ENCODE measurements around the gene MRPL52.
A peak's percentile ranks its signal among the peaks of the same experiment; 100 is the strongest.
"Not testable (repeated sequence)": the region's sequence is repeated elsewhere in the genome, so short reads cannot be mapped to it uniquely, and the experiment has no call there.

MRPL52 gene

DNA sequence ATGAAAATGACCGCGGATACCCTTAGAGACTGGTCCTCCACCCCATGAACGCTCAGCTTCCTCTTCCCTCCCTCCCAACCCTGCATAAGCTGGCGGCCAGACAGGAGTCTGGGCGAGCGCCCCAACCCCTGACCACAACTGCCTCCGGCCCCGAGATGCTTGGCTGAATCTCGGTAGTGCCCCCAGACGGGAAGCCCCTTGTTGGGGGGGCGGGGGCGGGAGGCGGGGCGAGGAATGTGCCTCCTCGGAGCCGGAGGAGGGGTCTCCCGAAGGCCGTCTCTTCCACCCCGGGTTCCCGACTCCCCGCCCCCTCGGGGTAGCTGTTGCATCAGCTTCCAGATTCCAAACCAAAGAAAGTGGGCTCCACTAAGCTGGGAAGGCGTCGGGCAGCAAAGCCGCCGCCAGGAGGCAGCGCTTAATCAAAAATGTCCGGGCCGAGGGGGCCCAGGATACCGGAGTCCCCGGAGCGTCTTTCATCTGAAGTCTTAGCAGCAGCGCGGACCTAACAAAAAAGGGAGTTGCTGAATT, 7.1 kb upstream of the MRPL52 start:
- ATAC-seq (peak; percentile 90), DNase-seq (peak; percentile 70 to 73)
- peaks cover 45% of the 10 kb centered on the region for H3K4me1 Mint-ChIP-seq
- H3K27me3 Mint-ChIP-seq, result peaks cover 32% of the 10 kb centered on the region
- no peaks in the 10 kb centered on the region for H3K9me3 Mint-ChIP-seq
- peak overlapping the region; percentile 25 to 85 for H3K27ac Mint-ChIP-seq
- peak overlapping the region; percentile 74 to 83 for H3K4me3 Mint-ChIP-seq

DNA sequence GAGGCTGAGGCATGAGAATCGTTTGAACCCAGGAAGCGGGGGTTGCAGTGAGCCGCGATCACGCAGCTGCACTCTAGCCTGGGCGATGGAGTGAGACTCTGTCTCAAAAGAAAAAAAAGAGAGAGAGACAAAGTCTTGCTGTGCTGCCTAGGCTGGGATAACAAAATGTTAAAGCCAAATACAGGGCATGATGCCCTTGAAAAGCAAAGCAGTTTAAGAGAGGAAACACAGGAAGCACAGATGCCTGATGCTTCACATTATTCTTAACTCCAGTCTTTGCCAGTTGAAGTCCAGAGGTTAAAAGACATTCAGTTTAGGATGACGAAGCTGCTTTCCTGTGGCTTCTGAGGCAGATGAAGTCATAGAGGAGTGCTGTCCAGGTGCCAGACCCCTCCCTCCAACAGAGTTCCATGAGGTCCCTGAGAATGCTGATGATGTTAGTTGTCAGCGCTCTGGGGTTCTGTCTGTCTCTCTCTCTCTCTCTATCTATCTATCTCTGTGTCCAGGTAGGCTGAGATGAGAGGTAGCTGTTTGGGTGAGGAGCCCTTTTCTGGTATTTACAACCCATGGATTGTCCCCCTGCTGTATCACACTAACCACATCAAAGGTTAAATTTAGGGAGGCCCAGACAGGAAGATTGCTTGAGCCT, 4.9 kb upstream of the MRPL52 start:
- peak overlapping the region; percentile 81 to 88 for H3K27ac Mint-ChIP-seq
- peak overlapping the region; percentile 29 to 66 for H3K4me3 Mint-ChIP-seq
- peaks cover 41% of the 10 kb centered on the region for H3K4me1 Mint-ChIP-seq
- no peak for ATAC-seq
- no peaks in the 10 kb centered on the region for H3K9me3 Mint-ChIP-seq
- no peak for DNase-seq
- H3K27me3 Mint-ChIP-seq, result peaks cover 32% of the 10 kb centered on the region

DNA sequence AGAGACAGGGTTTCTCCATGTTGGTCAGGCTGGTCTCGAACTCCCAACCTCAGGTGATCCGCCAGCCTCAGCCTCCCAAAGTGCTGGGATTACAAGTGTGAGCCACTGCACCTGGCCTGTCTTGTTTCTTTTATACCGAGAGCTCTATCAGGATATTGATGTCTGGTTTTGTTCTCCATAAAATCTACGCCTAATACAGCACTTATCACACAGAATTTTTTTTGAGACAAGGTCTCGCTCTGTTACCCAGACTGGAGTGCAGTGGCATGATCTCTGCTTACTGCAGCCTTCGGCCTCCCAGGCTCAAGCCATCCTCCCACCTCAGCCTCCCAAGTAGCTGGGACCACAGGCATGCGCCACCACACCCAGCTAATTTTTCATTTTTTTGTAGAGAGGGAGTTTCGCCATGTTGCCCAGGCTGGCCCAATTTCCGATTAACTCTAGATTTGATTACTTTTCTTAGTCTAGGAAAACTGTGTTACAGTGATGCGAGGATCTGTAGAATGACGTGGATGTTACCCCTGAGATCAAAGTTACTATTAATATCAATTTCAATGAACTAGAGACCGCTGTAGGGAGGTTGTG, 519 bp upstream of the MRPL52 start:
- not testable (repeated sequence) for H3K9me3 Mint-ChIP-seq, DNase-seq, ATAC-seq
- H3K27me3 Mint-ChIP-seq, result peaks cover 16% of the 10 kb centered on the region
- H3K27ac Mint-ChIP-seq, result peak overlapping the region; percentile 96 to 98
- H3K4me1 Mint-ChIP-seq, result peaks cover 45% of the 10 kb centered on the region
- H3K4me3 Mint-ChIP-seq, result peak overlapping the region; percentile 94

DNA sequence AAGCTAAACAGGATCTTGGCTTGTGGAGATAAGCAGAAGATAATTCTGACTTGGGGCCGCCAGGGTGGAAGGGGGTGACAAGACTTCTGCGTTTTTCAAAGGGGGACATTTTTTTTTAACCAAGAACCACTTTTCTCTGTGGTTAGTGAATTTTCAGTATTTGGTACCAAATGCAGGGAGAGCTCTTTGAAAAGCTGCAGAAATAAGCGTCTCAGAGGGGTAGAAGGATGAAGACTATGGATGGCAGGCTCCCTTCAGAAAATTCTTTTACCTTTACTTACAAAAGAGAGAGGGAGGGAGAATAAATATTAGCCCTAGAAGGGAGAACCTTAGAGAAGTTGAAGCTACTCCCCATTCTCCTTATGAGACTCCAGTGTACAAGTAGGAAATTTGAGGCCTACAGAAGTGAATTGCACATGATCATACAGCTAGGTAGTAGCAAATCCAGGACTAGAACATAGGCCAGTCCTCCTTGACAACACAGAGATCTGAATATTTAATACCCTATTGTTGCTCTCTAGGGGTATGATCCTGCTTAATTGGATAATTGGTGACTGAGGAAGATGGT, 840 bp downstream of the MRPL52 start:
- Mint-ChIP-seq H3K4me1 (peaks cover 32% of the 10 kb centered on the region), H3K27ac (peak overlapping the region; percentile 96 to 98), H3K4me3 (peak overlapping the region; percentile 94), H3K27me3 (peaks cover 14% of the 10 kb centered on the region), H3K9me3 (no peaks in the 10 kb centered on the region)
- no peak for DNase-seq
- ATAC-seq, result peak; percentile 29

DNA sequence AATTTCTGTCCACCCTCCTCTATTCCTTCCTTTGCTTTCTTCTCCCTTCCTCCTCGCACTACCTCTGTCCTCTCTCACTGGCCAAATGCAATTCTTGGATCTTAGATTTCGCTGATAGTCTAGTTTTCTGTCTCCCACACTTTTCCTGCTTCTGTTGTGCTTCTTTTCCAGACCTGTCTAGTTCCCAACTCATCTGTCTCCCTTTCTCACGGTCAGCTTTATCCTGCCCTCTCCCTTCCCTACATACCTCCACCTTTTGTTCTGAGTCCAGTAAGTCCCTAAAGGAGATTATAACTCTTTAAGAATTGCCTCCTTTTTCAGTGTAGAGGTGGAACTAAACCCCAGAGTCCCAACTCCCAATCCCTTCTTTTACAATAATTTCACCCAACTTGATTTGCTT, 5.8 kb downstream of the MRPL52 start:
- DNase-seq, result no peak
- Mint-ChIP-seq H3K27ac (no peak overlapping the region), H3K27me3 (peaks cover 36% of the 10 kb centered on the region), H3K4me3 (no peak overlapping the region), H3K4me1 (peaks cover 46% of the 10 kb centered on the region), H3K9me3 (no peaks in the 10 kb centered on the region)
- no peak for ATAC-seq

DNA sequence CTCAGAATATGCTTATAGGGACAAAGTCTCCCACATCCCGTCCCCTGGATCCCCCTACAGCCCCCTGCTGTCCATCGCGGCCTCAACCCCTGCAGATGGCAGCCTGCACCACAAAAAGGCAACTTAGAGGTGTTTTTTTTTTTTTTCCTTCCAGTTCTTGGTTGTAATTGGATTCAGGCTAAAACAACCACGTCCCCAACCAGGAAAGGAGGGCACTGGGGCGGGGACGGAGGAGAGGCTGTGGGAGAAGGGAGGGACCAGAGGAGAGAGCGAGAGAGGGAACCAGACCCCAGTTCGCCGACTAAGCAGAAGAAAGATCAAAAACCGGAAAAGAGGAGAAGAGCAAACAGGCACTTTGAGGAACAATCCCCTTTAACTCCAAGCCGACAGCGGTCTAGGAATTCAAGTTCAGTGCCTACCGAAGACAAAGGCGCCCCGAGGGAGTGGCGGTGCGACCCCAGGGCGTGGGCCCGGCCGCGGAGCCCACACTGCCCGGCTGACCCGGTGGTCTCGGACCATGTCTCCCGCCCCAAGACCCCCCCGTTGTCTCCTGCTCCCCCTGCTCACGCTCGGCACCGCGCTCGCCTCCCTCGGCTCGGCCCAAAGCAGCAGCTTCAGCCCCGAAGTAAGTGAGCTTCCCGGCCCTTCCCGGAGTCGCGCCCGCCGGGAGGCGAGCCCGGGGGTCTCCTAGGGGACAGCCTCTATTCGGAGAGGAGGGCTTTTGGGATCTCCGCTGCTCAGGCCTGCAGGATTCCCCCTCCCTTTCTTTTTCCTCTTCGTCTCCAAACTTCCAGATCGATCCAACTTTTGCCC, 6.8 kb downstream of the MRPL52 start, which contains the start of gene MMP14:
Gene MMP14 (plus strand): TSS at position 285 of the 813 bp plus-strand sequence. CDS start 233 bp downstream, at position 518.
- Mint-ChIP-seq H3K9me3 (no peaks in the 10 kb centered on the region), H3K4me1 (peaks cover 36% of the 10 kb centered on the region), H3K27ac (peak within 1 kb of the TSS; percentile 94 to 96), H3K4me3 (peak within 1 kb of the TSS; percentile 87 to 93), H3K27me3 (peaks cover 46% of the 10 kb centered on the region)
- no peak for ATAC-seq
- DNase-seq, result no peak

DNA sequence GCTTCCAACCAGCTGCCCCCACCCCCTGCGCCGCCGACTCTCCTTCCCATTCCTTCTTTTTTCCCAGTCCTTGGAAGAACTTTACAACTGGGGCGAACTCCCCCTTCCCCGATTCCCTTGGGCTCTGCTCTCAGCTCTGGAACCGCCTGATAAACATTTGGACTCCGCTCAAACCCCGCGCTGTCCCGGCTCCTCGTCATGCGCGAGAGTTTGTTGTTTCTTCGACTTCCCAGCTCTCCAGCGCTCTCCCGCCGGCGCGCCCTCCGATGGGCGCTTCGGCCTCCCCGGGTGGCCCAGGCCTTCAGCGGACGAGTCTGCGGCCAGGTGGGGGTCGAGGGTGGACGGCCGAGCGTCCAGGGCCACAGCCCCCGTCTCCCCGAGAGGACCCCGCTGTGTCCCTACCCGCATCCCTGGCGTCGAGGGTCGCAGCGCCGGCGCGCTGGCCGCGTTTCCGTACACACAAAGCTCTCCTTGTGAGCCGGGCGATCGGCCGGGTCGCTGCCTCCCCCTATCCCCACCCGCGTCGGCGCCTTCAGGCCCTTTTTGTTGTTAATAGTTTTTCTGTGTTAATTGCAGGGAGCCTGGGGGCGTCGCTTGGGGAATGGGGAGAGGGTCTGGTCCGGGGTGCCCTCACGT, 7.5 kb downstream of the MRPL52 start:
- H3K27me3 Mint-ChIP-seq, result peaks cover 46% of the 10 kb centered on the region
- ATAC-seq (peak; percentile 61), DNase-seq (peak in 1 of 2 donors; percentile 33)
- no peaks in the 10 kb centered on the region for H3K9me3 Mint-ChIP-seq
- peak overlapping the region; percentile 87 to 93 for H3K4me3 Mint-ChIP-seq
- peaks cover 33% of the 10 kb centered on the region for H3K4me1 Mint-ChIP-seq
- peak overlapping the region; percentile 94 to 96 for H3K27ac Mint-ChIP-seq

DNA sequence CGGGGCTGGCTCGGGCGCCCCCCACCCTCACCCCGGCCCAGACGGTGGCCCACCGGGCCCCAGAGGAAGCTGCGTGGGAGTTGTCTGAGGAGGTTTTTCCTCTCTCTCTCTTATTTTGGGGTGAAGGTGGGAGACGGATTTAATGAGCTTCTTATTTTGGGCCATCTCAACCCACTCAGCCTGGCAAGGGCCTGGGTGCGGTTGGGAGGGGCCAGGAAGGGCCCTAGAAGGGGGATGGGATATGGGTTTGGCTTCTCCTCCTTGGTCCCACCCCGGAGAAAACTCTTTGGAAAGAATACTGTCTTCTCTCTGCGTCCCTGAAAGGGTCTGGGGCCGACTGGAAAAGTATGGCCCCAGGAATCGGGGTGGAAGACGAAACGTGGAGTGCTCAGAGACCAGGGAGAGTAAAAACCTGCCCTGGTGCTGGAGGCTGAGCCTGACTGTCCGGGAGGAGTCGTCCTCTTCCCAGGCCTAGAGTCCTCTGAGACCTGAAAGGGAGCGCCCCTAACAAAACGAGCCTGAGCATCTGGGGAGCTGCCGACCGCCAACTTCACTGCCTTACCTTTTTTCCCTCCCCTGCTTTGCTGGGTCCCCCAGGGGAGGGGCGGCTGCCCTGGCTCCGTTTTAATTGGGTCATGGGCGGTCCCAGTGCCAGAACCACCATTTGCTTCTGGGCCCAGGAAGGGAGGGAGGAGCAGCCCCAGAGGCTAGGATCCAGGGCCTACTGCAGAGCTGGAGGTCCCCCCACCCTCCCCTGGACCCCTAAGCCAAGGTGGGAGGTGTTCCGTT, 8.3 kb downstream of the MRPL52 start:
- peak; percentile 57 for ATAC-seq
- Mint-ChIP-seq H3K4me1 (peaks cover 33% of the 10 kb centered on the region), H3K9me3 (no peaks in the 10 kb centered on the region), H3K4me3 (peak overlapping the region; percentile 87 to 93), H3K27ac (peak overlapping the region; percentile 16 to 65), H3K27me3 (peaks cover 46% of the 10 kb centered on the region)
- DNase-seq, result no peak

DNA sequence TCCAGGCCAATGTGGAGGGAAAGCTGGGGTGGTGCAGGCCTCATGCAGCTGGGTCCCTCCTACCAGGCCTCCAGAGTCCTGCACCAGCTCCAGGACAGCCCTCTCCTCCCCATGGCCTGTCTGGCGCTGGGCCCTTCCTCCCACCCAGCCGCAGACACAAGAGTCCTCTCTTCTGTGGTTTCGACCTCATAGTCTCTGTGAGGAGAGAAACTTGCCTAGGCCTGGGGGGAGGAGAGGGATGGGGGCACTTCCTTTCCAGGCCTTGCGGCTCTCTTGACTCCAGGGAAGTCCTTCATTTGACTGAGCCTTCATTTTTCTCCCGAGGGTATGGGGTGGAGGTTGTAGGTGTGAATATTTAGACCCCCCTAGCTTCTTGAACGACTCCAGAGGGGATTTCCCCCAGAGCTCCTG, 8.9 kb downstream of the MRPL52 start:
- H3K4me3 Mint-ChIP-seq, result peak overlapping the region in 1 of 2 donors; percentile 41
- H3K9me3 Mint-ChIP-seq, result no peaks in the 10 kb centered on the region
- peaks cover 46% of the 10 kb centered on the region for H3K27me3 Mint-ChIP-seq
- no peak overlapping the region for H3K27ac Mint-ChIP-seq
- H3K4me1 Mint-ChIP-seq, result peaks cover 33% of the 10 kb centered on the region
- DNase-seq, result no peak
- ATAC-seq, result no peak

DNA sequence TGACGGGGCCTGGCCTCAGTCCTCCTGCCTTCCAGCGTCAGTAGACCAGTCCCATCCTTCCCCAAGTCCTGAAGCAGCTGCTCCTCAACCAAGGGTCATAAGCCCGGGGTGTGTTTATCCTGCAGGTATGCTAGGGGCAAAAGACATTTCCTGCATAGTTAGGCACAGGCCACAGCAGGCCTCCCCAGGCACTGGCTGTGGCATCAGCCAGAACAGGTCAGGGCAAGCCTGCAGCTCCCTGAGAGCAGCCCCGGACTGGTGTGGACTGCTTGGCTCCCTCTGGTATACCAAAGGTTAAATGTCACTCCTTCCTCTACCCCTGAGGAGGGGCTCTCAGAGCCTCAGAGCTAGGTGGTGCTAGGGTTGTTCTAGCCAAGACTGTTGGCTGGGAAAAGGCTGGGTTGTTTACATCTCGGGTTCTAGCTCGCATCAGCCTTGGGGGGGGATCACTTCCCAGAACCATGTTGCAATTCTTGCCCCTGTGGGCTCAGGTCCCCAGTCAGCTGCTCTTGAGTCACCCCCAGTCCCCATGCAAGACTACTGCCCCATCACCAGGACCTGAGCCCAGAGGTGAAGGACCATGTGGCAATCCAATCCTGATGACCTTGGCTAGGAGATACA, 9.6 kb downstream of the MRPL52 start:
- H3K9me3 Mint-ChIP-seq, result no peaks in the 10 kb centered on the region
- ATAC-seq (no peak), DNase-seq (no peak)
- peaks cover 33% of the 10 kb centered on the region for H3K4me1 Mint-ChIP-seq
- no peak overlapping the region for H3K27ac Mint-ChIP-seq
- peaks cover 46% of the 10 kb centered on the region for H3K27me3 Mint-ChIP-seq
- peak overlapping the region in 1 of 2 donors; percentile 31 for H3K4me3 Mint-ChIP-seq

DNA sequence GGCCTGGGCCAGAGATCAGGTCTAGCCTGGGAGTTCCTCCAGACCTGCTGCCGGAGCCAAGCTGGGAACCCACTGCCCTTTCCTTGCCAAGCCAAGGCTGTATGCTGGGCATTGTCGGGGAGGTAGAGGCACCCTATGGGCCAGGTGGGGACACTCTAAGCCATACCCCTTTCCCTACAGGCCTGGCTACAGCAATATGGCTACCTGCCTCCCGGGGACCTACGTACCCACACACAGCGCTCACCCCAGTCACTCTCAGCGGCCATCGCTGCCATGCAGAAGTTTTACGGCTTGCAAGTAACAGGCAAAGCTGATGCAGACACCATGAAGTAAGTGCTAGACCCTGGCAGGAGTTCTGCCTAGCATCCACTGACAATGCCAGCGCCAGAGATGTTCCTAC, 11.6 kb downstream of the MRPL52 start:
- Mint-ChIP-seq H3K4me1 (peaks cover 30% of the 10 kb centered on the region), H3K27ac (no peak overlapping the region), H3K27me3 (peaks cover 60% of the 10 kb centered on the region), H3K9me3 (no peaks in the 10 kb centered on the region), H3K4me3 (no peak overlapping the region)
- ATAC-seq (no peak), DNase-seq (no peak)

DNA sequence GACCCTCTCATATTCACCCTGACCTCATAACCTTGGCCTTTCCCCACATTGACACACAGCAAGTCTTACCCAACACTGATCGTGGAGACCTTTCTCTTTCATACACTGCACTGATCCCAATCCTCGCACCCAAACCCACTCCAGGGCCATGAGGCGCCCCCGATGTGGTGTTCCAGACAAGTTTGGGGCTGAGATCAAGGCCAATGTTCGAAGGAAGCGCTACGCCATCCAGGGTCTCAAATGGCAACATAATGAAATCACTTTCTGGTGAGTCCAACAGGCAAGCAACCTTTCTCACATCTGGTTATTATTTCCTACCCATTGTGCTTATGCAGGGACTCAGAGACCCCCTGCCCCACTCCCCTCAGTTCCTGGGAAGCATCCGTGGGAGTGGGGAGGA, 12.1 kb downstream of the MRPL52 start:
- no peak overlapping the region for H3K4me3 Mint-ChIP-seq
- peaks cover 25% of the 10 kb centered on the region for H3K4me1 Mint-ChIP-seq
- no peak for ATAC-seq
- H3K27ac Mint-ChIP-seq, result no peak overlapping the region
- DNase-seq, result no peak
- no peaks in the 10 kb centered on the region for H3K9me3 Mint-ChIP-seq
- peaks cover 60% of the 10 kb centered on the region for H3K27me3 Mint-ChIP-seq

DNA sequence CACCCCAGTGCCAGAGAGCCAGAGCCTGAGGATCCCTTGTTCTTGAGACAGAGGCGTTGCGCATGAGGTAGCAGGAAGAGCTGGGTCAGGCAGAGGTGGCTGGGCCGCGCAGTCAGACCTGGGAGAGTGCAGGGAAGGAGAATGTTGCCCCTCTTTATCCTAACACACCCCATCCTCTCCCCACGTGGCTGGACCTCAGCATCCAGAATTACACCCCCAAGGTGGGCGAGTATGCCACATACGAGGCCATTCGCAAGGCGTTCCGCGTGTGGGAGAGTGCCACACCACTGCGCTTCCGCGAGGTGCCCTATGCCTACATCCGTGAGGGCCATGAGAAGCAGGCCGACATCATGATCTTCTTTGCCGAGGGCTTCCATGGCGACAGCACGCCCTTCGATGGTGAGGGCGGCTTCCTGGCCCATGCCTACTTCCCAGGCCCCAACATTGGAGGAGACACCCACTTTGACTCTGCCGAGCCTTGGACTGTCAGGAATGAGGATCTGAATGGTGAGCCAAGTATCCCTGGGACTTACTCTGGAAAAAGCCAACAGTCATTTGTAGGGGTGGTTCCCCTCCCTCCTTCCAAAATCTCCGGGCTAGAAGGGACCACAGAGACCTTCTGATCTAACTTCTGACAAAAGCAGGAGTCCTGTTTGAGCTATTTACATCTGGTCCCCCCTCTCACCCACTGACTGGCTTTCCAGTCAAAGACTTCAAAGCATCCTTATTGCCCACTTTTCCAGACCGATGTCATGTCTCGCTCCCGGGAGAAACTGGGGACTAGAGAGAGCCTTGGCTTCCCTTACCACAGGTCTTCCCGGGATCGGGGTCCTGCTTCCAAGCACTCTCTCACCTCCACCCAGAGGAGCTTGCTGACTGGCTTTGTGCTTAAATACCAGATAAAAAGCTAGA, 12.8 kb downstream of the MRPL52 start:
- ATAC-seq (no peak), DNase-seq (no peak)
- no peaks in the 10 kb centered on the region for H3K9me3 Mint-ChIP-seq
- peaks cover 18% of the 10 kb centered on the region for H3K4me1 Mint-ChIP-seq
- H3K4me3 Mint-ChIP-seq, result no peak overlapping the region
- peaks cover 60% of the 10 kb centered on the region for H3K27me3 Mint-ChIP-seq
- no peak overlapping the region for H3K27ac Mint-ChIP-seq

Measured in stimulated activated naive CD8-positive, alpha-beta T cell treated with anti-CD3 and anti-CD28 coated beads, Interleukin-15, amount 100 ng/mL, for 72 hours (primary cell).